ENCODE results near the gene C2orf49. TPM values are rescaled to one million over a fixed set of nuclear protein-coding genes. Genes with fewer than 3 reads are reported as not detected.

The C2orf49 gene
- total RNA-seq, 1 experiment from 2014 or later = 24.8 TPM

DNA sequence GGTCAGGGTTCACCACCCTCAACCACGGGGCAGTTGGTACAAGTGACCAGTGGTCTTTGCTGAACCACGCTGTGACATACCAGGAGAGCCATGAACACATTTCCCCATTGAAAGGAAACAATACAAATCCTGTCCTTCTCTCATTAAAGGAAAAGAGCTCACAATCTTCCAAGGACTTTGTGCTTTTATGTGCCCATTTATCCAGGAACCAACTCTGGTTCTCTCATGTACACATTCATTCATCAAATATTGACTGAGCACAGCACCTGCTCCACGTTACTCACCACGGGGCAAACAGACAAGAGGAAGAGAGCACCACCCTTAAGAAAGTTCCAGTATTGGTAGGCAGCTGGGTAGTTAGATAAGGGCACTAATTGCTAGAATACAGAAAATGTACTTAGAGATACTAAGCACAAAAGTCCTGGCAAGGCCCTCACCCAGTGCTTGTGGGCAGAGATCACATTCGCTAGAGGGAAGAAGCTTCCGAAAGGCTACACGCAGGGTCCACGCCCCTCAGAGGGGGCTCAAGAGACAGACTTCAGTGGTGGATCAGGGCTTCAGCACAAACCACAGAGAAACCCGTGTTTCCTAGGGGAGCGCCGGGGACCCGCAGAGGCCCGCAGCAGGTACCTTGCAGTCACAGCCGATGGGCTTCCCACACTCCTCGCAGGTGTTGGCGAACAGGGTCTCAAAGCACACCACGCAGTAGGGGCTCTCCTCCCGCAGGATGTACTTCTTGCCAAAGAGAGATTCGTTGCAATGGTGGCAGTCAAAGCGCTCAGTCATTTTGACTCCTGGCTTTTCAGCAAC, 48.6 kb downstream of the C2orf49 start:
- Histone ChIP-seq H3K4me1 (ENCODE audit: insufficient read depth, low read length, poor library complexity, severe bottlenecking) (no peaks in the 10 kb centered on the region), H3K9me3 (ENCODE audit: low read depth, low read length, poor library complexity, severe bottlenecking) (no peaks in the 10 kb centered on the region), H3K27ac (ENCODE audit: low read depth, low read length, poor library complexity, severe bottlenecking) (no peak overlapping the region), H3K4me3 (ENCODE audit: low read depth, low read length, poor library complexity, severe bottlenecking) (no peak overlapping the region), H3K27me3 (replicated peaks; ENCODE audit: insufficient read depth, low read depth, low read length, poor library complexity) (no peaks in the 10 kb centered on the region), H3K36me3 (ENCODE audit: insufficient read depth, low read length, poor library complexity, severe bottlenecking) (no peaks in the 10 kb centered on the region)
- CTCF ChIA-PET = no interaction called here
- intact Hi-C loops (cut with micrococcal nuclease; ENCODE audit: unreplicated experiment) = no loop called here
- DNase-seq (ENCODE audit: low spot score) = no peak
- BruUV-seq (replicated peaks) = no TSS peak
- TF ChIP-seq EZH2 (IDR thresholded peaks at IDR 0.05; ENCODE audit: borderline replicate concordance, low read depth, low read length, poor library complexity, severe bottlenecking) = no peak
- TF ChIP-seq, protein P1, sequence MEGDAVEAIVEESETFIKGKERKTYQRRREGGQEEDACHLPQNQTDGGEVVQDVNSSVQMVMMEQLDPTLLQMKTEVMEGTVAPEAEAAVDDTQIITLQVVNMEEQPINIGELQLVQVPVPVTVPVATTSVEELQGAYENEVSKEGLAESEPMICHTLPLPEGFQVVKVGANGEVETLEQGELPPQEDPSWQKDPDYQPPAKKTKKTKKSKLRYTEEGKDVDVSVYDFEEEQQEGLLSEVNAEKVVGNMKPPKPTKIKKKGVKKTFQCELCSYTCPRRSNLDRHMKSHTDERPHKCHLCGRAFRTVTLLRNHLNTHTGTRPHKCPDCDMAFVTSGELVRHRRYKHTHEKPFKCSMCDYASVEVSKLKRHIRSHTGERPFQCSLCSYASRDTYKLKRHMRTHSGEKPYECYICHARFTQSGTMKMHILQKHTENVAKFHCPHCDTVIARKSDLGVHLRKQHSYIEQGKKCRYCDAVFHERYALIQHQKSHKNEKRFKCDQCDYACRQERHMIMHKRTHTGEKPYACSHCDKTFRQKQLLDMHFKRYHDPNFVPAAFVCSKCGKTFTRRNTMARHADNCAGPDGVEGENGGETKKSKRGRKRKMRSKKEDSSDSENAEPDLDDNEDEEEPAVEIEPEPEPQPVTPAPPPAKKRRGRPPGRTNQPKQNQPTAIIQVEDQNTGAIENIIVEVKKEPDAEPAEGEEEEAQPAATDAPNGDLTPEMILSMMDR (conservative IDR thresholded peaks at IDR 0.05; ENCODE audit: low read depth, low read length) = no peak
- POLR2A ChIA-PET (ENCODE audit: low non-redundant PET) = no interaction called here

DNA sequence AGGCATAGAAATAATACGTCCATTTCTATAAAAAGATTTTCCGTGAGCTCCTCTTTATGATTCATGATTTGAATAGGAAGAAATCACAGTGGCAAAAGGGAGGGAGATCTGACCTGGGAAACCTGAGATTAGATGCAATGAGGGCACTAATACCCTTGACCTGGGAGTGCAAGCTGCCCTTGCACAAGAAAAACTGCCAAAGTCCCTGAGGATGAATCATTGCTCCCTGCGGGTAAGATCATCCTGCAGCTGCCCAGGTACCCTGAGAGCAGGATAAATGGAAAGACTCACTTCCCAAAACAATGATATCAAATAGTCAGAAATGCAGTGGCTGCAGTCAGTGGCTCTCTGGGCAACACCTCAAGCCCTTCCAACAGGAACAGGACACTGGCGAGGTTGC, 49.9 kb downstream of the C2orf49 start:
- no peaks in the 10 kb centered on the region for H3K27me3 ChIP-seq (replicated peaks; ENCODE audit: insufficient read depth, low read depth, low read length, poor library complexity)
- no peak for TF ChIP-seq EZH2 (IDR thresholded peaks at IDR 0.05; ENCODE audit: borderline replicate concordance, low read depth, low read length, poor library complexity, severe bottlenecking)
- TF ChIP-seq, protein P1 (conservative IDR thresholded peaks at IDR 0.05; ENCODE audit: low read depth, low read length) = no peak
- no peak overlapping the region for H3K4me3 ChIP-seq (ENCODE audit: low read depth, low read length, poor library complexity, severe bottlenecking)
- BruUV-seq (replicated peaks) = no TSS peak
- H3K4me1 ChIP-seq (ENCODE audit: insufficient read depth, low read length, poor library complexity, severe bottlenecking) = no peaks in the 10 kb centered on the region
- H3K36me3 ChIP-seq (ENCODE audit: insufficient read depth, low read length, poor library complexity, severe bottlenecking) = no peaks in the 10 kb centered on the region
- ChIA-PET POLR2A (ENCODE audit: low non-redundant PET) (no interaction called here), CTCF (no interaction called here)
- intact Hi-C loops (cut with micrococcal nuclease; ENCODE audit: unreplicated experiment) = no loop called here
- DNase-seq (ENCODE audit: low spot score) = no peak
- H3K27ac ChIP-seq (ENCODE audit: low read depth, low read length, poor library complexity, severe bottlenecking) = no peak overlapping the region
- H3K9me3 ChIP-seq (ENCODE audit: low read depth, low read length, poor library complexity, severe bottlenecking) = no peaks in the 10 kb centered on the region

DNA sequence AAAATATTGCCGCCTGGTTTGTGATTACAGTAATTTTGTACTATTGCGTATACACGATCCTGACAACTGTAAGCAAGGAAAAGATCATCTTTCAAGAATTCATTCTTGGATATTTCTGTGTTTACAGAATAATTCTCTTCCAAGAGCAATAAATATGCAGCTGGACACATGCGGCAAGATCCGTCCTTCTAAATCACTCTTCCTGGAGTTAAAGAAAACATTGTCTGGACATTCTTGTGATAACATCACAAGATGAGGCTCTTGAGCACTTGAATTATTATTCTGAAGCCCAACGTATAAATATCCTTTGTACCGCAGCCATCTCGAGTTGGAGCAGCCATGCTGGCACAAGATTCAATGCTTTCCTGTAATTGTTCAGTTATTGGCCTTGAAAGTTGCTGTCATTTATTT, 51.6 kb downstream of the C2orf49 start:
- no peak for TF ChIP-seq EZH2 (IDR thresholded peaks at IDR 0.05; ENCODE audit: borderline replicate concordance, low read depth, low read length, poor library complexity, severe bottlenecking)
- TF ChIP-seq, protein P1 (conservative IDR thresholded peaks at IDR 0.05; ENCODE audit: low read depth, low read length) = no peak
- no peaks in the 10 kb centered on the region for H3K4me1 ChIP-seq (ENCODE audit: insufficient read depth, low read length, poor library complexity, severe bottlenecking)
- intact Hi-C loops (cut with micrococcal nuclease; ENCODE audit: unreplicated experiment) = no loop called here
- POLR2A ChIA-PET (ENCODE audit: low non-redundant PET) = no interaction called here
- CTCF ChIA-PET = no interaction called here
- no TSS peak for BruUV-seq (replicated peaks)
- no peaks in the 10 kb centered on the region for H3K36me3 ChIP-seq (ENCODE audit: insufficient read depth, low read length, poor library complexity, severe bottlenecking)
- no peak for DNase-seq (ENCODE audit: low spot score)
- H3K4me3 ChIP-seq (ENCODE audit: low read depth, low read length, poor library complexity, severe bottlenecking) = no peak overlapping the region
- no peaks in the 10 kb centered on the region for H3K27me3 ChIP-seq (replicated peaks; ENCODE audit: insufficient read depth, low read depth, low read length, poor library complexity)
- H3K9me3 ChIP-seq (ENCODE audit: low read depth, low read length, poor library complexity, severe bottlenecking) = no peaks in the 10 kb centered on the region
- H3K27ac ChIP-seq (ENCODE audit: low read depth, low read length, poor library complexity, severe bottlenecking) = no peak overlapping the region
